Upper lobe of right lung (tissue), 1 donor: Measurements from ENCODE around the gene FAM200C. TPM values are rescaled to one million over a fixed set of nuclear protein-coding genes. Genes with fewer than 3 reads are reported as not detected.

Experiments
- ATAC-seq: fragments of 200-7000 bp; cut with Tn5 transposase; one replicate; pipeline ENCODE4 v1.9.1; 2020; ENCODE audit warnings: mild to moderate bottlenecking, moderate library complexity
- DNase-seq: peaks from one replicate; pipeline ENCODE4 v3.0.0-alpha.2; 2020
- H3K27ac ChIP-seq: fragments of 200-600 bp; one replicate; pipeline ENCODE4 v1.8.0; 2022
- H3K27me3 ChIP-seq: fragments of 200-600 bp; one replicate; pipeline ENCODE4 v1.8.0; 2022; ENCODE audit warnings: mild to moderate bottlenecking
- H3K36me3 ChIP-seq: fragments of 200-600 bp; one replicate; pipeline ENCODE4 v1.8.0; 2022
- H3K4me1 ChIP-seq: fragments of 200-600 bp; one replicate; pipeline ENCODE4 v1.8.0; 2022
- H3K4me3 ChIP-seq: fragments of 200-600 bp; one replicate; pipeline ENCODE4 v1.8.0; 2022; ENCODE audit warnings: mild to moderate bottlenecking
- H3K9me3 ChIP-seq: fragments of 200-600 bp; one replicate; pipeline ENCODE4 v1.8.0; 2022
- intact Hi-C: fragments of 100-400 bp; cut with DNase I; formaldehyde crosslinking; loops from one replicate; pipeline ENCODE4 v1.11.0; 2022
- total RNA-seq: library from RNA; stranded (reverse); fragmentation: NEBNext Ultra II Directional; extraction: Animal tissue kit (Norgen Biotek cat#: 25700); gene quantifications from one replicate; pipeline ENCODE4 v1.2.1, GENCODE V29; 2021
- TF ChIP-seq, protein P1 (sequence below): fragments of 200-600 bp; IDR thresholded peaks from one replicate; pipeline ENCODE4 v1.8.0; 2022; ENCODE audit warnings: antibody characterized with exemption
- donor health status: DM: no; HTN: yes; CAD: no; lungs with severe emphysema.

Gene FAM200C
- total RNA-seq, 1 donor from 2014 or later, result 2.8 TPM

DNA sequence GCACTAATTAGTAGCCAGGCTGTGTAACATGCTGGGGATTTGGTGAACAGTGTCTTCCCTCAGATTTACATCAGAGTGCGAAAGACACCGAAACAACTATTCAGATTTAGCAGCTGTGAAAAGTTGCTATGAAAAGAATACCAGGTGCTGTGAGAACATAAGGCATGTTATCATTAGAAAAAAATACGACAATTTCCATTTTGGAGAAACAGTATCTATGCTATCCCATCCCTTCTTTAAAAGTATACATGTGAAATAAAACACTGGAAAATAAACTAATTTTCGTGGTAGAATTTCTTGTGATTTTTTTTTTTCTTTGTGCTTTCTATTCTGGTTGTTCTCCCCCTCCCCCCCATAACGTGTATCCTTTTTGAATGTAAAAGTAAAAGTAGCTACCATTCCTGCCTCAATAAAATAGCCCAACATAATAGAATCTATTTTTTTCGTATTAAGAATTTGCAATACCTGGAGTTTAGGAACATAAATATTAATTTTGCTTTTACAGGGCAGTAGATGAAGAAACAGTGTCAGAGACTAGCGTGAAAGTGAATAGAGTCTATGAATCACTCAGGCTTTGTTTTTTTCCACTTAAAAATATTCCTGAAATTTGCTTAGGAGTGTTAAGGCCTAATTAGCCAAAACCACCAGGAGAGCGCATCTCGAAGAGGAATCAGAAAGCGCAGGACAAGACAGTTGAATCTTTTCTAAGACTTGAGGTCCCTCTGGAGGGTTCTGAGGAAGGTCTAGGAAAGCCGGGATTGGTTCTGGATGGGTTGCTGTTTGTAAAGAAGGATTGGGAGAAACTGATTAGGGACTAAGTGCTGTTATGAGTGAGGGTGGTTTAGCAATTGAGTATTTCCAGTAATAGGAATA, 19.8 kb upstream of the FAM200C start:
- H3K27ac ChIP-seq, result peak overlapping the region; percentile 87
- no peak for ATAC-seq

DNA sequence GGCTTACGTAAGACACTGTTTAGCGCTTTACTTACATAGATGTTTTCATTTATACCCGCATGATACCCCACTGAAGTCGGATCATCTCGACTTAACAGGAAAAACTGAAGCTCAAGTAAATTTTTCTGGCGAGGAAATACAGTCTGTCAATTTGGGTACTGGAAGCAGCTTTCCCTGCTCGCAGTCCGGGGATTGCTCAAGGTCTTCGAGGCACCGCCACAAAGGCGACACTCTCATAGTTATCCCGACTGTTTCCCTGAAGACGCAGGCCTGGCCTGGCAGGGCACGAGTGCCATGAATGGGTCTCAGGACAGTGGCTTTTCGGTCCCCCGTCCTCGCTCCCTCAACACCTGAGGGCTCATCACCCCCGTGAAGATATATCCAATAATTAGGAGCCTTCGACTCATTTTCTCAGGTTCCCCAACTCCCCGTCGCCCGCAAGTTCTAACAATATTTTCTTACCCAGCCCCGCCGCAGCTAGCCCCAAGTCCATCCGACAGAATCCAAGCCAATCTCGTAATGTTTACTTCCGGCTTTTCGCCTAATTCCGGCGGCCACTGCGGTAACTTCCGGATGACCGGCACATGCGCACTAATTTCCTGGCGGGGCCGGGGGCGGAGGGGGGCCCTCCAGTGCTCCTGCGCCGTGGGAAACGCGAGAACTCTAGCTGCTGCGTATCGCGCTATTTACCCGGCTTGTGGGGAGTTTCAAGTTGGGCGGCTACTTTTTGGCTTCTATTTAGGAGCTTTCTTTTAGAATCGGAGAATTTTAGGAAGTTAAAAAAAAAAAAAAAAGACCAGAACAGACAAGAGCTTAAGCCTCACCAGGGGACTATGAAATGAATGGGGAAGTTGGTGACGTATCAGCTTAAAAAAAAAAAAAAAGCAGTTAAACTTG, 19.0 kb upstream of the FAM200C start, which contains the start of gene SLU7:
Gene SLU7 (minus strand): TSS at position 521 of the 897 bp plus-strand sequence. CDS start 3,787 bp downstream, outside the sequence.
- intact Hi-C loops, result no loop called here
- no peaks in the 10 kb centered on the region for H3K27me3 ChIP-seq
- H3K4me3 ChIP-seq, result peak within 1 kb of the TSS; percentile 91
- no peaks in the 10 kb centered on the region for H3K9me3 ChIP-seq
- peak; percentile 96 for DNase-seq
- H3K4me1 ChIP-seq, result peaks cover 30% of the 10 kb centered on the region
- TF ChIP-seq, protein P1, sequence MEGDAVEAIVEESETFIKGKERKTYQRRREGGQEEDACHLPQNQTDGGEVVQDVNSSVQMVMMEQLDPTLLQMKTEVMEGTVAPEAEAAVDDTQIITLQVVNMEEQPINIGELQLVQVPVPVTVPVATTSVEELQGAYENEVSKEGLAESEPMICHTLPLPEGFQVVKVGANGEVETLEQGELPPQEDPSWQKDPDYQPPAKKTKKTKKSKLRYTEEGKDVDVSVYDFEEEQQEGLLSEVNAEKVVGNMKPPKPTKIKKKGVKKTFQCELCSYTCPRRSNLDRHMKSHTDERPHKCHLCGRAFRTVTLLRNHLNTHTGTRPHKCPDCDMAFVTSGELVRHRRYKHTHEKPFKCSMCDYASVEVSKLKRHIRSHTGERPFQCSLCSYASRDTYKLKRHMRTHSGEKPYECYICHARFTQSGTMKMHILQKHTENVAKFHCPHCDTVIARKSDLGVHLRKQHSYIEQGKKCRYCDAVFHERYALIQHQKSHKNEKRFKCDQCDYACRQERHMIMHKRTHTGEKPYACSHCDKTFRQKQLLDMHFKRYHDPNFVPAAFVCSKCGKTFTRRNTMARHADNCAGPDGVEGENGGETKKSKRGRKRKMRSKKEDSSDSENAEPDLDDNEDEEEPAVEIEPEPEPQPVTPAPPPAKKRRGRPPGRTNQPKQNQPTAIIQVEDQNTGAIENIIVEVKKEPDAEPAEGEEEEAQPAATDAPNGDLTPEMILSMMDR, result no peak
- ATAC-seq, result peak; percentile 94
- H3K27ac ChIP-seq, result peak within 1 kb of the TSS; percentile 87
- H3K36me3 ChIP-seq, result peaks cover 16% of the 10 kb centered on the region

More for the DNA sequence above, 19.8 kb upstream of the FAM200C start:
- Histone ChIP-seq H3K27me3 (no peaks in the 10 kb centered on the region), H3K4me3 (peak overlapping the region; percentile 91), H3K9me3 (no peaks in the 10 kb centered on the region), H3K4me1 (peaks cover 30% of the 10 kb centered on the region), H3K36me3 (peaks cover 7% of the 10 kb centered on the region)
- intact Hi-C loops, result no loop called here
- no peak for DNase-seq
- TF ChIP-seq, protein P1, result no peak

DNA sequence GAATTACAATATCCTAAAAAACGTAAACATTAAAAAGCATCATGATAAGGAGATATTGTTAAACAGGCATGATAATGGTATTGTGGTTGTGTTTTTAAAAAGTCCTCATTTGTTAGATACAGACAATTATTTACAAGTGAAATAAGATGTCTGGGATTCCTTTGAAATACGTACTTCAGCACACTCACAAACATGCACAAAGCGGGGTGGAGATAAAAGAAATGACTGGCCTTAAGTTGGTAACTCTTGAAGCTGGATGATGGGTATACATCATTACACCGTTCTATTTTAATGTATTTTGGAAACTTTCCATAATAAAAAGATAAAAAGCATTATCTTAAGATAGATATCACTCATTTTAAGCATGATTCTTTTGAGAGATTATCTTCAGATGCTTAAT, 1.0 kb downstream of the FAM200C start:
- intact Hi-C loops, result no loop called here
- H3K36me3 ChIP-seq, result peaks cover 25% of the 10 kb centered on the region
- no peak for ATAC-seq
- H3K4me3 ChIP-seq, result peak overlapping the region; percentile 68
- H3K4me1 ChIP-seq, result peaks cover 9% of the 10 kb centered on the region
- H3K27me3 ChIP-seq, result no peaks in the 10 kb centered on the region
- TF ChIP-seq, protein P1, result no peak
- no peak overlapping the region for H3K27ac ChIP-seq
- no peak for DNase-seq
- H3K9me3 ChIP-seq, result no peaks in the 10 kb centered on the region

- H3K4me3 ChIP-seq, result no peak overlapping the region
- no peaks in the 10 kb centered on the region for H3K27me3 ChIP-seq
- peaks cover 9% of the 10 kb centered on the region for H3K4me1 ChIP-seq
- ATAC-seq (no peak), DNase-seq (no peak)
- H3K36me3 ChIP-seq, result peaks cover 12% of the 10 kb centered on the region
- intact Hi-C loops, result no loop called here
- TF ChIP-seq, protein P1, result no peak
- no peak overlapping the region for H3K27ac ChIP-seq
- no peaks in the 10 kb centered on the region for H3K9me3 ChIP-seq
These were observed 2.4 kb downstream of the FAM200C start for GRCh38 chr5:160397492-160397891.

DNA sequence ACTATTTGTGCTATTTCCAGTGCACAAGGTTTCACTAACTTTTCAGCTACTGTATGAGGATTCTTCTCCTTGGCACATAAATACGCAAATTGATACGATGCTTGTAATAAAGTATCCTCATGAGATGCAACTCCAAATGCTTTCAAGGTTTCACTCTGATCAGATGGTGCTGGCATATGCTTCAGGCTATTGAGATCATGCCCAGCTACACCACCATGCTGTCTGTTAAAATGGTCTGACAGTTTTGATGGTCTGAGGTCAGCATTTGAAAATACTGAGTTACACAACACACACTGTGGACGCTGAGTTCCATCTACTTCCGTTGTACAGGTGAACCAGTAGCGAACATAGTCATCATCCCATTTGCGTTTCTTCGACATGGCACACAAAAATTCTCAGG, 4.7 kb downstream of the FAM200C start:
- TF ChIP-seq, protein P1, result no peak
- peaks cover 9% of the 10 kb centered on the region for H3K4me1 ChIP-seq
- H3K36me3 ChIP-seq, result no peaks in the 10 kb centered on the region
- intact Hi-C loops, result no loop called here
- ATAC-seq (no peak), DNase-seq (no peak)
- H3K4me3 ChIP-seq, result no peak overlapping the region
- no peaks in the 10 kb centered on the region for H3K9me3 ChIP-seq
- no peak overlapping the region for H3K27ac ChIP-seq
- no peaks in the 10 kb centered on the region for H3K27me3 ChIP-seq
